NT2/D1 (cell line): ENCODE measurements around the gene STX5.
"Not testable (repeated sequence)": the region's sequence is repeated elsewhere in the genome, so short reads cannot be mapped to it uniquely, and the experiment has no call there.

Experiments
- DNase-seq: peaks from one replicate; pipeline ENCODE4 v3.0.0-alpha.2; 2011; ENCODE audit warnings: low read depth, low spot score
- H3K27me3 ChIP-seq: 2 replicates; pipeline ENCODE4 v1.6.0; 2011; ENCODE audit warnings: mild to moderate bottlenecking; ENCODE audit not compliant: insufficient read length, insufficient read depth
- H3K36me3 ChIP-seq: 2 replicates; pipeline ENCODE4 v1.6.1; 2011; ENCODE audit warnings: mild to moderate bottlenecking, low read length, mixed read lengths; ENCODE audit not compliant: insufficient read depth, insufficient read length
- H3K4me1 ChIP-seq: 2 replicates; pipeline ENCODE4 v1.5.1; 2011; ENCODE audit not compliant: insufficient read depth, insufficient read length
- H3K4me3 ChIP-seq: 2 replicates; pipeline ENCODE4 v1.5.1; 2011; ENCODE audit warnings: low read depth; ENCODE audit not compliant: insufficient read length
- H3K9ac ChIP-seq: 2 replicates; pipeline ENCODE4 v1.6.0; 2011; ENCODE audit warnings: low read depth; ENCODE audit not compliant: insufficient read length
- H3K9me3 ChIP-seq: 2 replicates; pipeline ENCODE4 v1.5.1; 2011; ENCODE audit warnings: mild to moderate bottlenecking, low read length; ENCODE audit not compliant: insufficient read depth
- SUZ12 ChIP-seq: IDR thresholded peaks from 2 replicates; pipeline ENCODE4 v1.6.1; 2011; ENCODE audit not compliant: insufficient read length, insufficient read depth; ENCODE audit errors: extremely low read depth
- YY1 ChIP-seq: IDR thresholded peaks from 2 replicates; pipeline ENCODE4 v1.6.1; 2011; ENCODE audit not compliant: insufficient read length, insufficient read depth
- ZNF274 ChIP-seq: IDR thresholded peaks from 2 replicates; pipeline ENCODE4 v1.6.1; 2011; ENCODE audit warnings: mild to moderate bottlenecking, low read depth, low read length

The STX5 gene

GRCh38 chr11:62843466-62843865 lies 11.6 kb upstream of the STX5 start:
- H3K27me3 ChIP-seq = no peaks in the 10 kb centered on the region
- no peak for DNase-seq
- peaks cover 16% of the 10 kb centered on the region for H3K9me3 ChIP-seq
- H3K4me3 ChIP-seq = no peak overlapping the region
- no peak for TF ChIP-seq YY1
- no peak for TF ChIP-seq ZNF274
- no peak for TF ChIP-seq SUZ12
- peaks cover 3% of the 10 kb centered on the region for H3K36me3 ChIP-seq
- H3K9ac ChIP-seq = no peak overlapping the region
- H3K4me1 ChIP-seq = no peaks in the 10 kb centered on the region

GRCh38 chr11:62842891-62843290 lies 11.0 kb upstream of the STX5 start:
- DNase-seq, H3K27me3 ChIP-seq, H3K36me3 ChIP-seq, H3K4me1 ChIP-seq: not testable (repeated sequence)
- H3K4me3 ChIP-seq = peak overlapping the region; percentile 22
- peaks cover 16% of the 10 kb centered on the region for H3K9me3 ChIP-seq
- H3K9ac ChIP-seq = peak overlapping the region; percentile 88

GRCh38 chr11:62842171-62842741 lies 10.4 kb upstream of the STX5 start:
- no peak for DNase-seq
- peaks cover 4% of the 10 kb centered on the region for H3K4me1 ChIP-seq
- TF ChIP-seq SUZ12 (no peak), YY1 (no peak), ZNF274 (no peak)

DNA sequence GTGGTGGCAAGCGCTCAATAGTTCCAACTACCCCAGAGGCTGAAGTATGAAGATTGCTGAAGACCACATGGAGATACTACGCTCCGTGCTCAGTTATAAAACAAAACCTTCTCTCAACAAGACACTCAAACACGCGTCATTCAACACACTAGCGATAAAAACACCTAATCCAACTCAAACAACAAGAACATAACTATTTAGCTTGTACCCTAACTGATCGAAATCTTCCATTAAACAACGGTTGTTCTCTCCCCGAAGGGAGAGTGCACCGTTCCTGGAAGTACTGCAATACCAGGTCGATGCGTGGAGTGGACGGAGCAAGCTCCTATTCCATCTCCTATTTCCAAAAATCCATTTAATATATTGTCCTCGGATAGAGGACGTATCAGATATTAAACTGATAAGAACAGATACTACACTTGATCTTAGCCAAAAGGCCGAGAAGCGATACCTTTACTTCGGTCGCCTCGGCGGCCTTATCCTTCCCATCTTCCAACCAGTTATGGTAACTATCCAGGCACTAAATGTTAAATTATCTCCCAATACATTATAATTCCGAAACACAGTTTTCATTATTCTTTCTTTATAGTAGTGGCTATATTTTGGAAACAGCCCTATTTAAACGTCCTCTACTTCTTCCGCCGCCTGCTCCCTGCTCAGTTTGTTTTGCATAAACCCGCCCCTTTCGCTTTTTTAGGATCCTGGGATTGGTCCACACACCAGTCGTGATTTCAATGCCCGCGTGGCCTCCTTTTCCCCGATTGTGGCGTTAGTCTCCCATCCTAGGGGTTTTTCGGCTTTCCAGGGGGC lies 9.7 kb upstream of the STX5 start:
- Histone ChIP-seq H3K9me3 (peaks cover 9% of the 10 kb centered on the region), H3K27me3 (no peaks in the 10 kb centered on the region), H3K4me3 (peak overlapping the region; percentile 22), H3K9ac (peak overlapping the region; percentile 88), H3K36me3 (peaks cover 20% of the 10 kb centered on the region), H3K4me1 (peaks cover 4% of the 10 kb centered on the region)
- DNase-seq = peak; percentile 95
- TF ChIP-seq YY1 (no peak), ZNF274 (no peak), SUZ12 (no peak)

More at GRCh38 chr11:62842171-62842741, 10.4 kb upstream of the STX5 start:
- Histone ChIP-seq H3K9me3 (peaks cover 15% of the 10 kb centered on the region), H3K36me3 (peaks cover 14% of the 10 kb centered on the region), H3K27me3 (no peaks in the 10 kb centered on the region), H3K9ac (peak overlapping the region; percentile 88), H3K4me3 (peak overlapping the region; percentile 22)

DNA sequence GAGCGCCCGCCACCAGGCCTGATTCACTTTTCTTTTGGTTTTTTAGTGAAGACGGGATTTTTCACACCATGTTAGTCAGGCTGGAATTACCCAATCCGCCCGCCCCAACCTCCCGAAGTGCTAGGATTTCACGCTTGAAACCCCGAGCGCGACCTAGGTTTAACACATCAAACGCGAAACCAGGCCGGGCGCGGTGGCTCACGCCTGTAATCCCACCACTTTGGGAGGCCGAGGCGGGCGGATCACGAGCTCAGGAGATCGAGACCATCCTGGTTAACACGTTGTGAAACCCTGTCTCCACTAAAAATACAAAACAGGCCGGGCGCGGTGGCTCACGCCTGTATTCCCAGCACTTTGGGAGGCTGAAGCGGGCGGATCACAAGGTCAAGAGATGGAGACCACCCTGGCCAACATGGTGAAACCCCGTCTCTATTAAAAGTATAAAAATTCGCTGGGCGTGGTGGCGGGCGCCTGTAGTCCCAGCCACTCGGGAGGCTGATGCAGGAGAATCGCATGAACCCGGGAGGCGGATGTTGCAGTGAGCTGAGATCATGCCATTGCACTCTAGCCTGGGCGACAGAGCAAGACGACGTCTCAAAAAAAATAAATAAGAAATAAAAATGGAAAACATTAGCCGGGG lies 9.0 kb upstream of the STX5 start:
- DNase-seq, H3K27me3 ChIP-seq: not testable (repeated sequence)
- H3K9ac ChIP-seq = peak overlapping the region; percentile 99

DNA sequence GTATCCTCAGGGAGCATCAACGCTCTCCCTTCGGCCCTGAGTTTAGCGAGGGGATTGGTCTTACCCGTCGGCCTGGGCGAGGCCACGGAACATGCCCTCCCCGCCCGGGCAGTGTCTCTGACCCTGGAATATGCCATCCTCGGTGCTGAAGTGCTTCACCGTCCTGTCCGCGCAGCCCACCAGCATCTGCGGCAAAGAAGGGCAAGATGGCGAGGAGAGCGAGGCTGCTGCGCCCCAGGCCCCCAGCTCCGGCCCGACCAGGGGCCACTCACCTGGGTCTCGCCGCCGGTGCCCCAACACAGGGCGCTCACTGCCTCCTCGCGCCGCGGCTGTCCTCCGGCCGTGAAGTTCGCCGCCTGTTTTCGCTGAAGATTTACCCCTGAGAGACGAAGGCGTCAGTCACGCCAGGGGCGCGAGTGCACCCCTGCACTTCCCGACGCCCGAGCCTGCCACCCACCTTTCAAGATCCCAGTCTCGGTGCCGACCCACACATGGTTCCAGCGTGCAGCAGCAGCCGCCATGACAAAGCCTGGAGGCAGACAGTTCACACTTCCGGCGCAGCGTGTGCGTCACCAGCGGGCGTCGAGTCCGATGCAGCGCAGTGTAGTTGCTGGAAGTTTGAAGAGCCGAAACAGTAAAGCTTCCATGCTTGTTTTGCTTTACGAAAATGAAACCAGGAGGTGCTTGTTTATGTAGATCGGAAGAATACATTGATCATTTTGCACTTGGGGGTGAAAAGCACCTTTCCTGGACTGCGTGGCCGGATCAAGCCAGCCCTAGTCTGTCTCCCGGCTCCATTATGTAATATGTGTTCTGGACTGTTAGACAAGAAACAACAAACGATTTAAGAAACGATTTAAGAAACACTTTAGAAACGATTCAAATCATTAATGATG lies 7.4 kb upstream of the STX5 start, which contains the start of gene WDR74:
Gene WDR74, minus strand, starts transcription at position 541 of the 896 bp plus-strand sequence. Its CDS starts 20 bp downstream, at position 521.
- Histone ChIP-seq H3K4me1 (peaks cover 7% of the 10 kb centered on the region), H3K27me3 (no peaks in the 10 kb centered on the region), H3K9me3 (no peaks in the 10 kb centered on the region), H3K4me3 (peak within 1 kb of the TSS; percentile 98), H3K9ac (peak within 1 kb of the TSS; percentile 99), H3K36me3 (peaks cover 43% of the 10 kb centered on the region)
- peak; percentile 86 for DNase-seq
- TF ChIP-seq YY1 (peak; percentile 93), SUZ12 (no peak)

More for the DNA sequence above, 9.0 kb upstream of the STX5 start:
- not testable (repeated sequence) for H3K4me1 ChIP-seq, H3K9me3 ChIP-seq
- H3K4me3 ChIP-seq = peak overlapping the region; percentile 41
- H3K36me3 ChIP-seq = peaks cover 28% of the 10 kb centered on the region

DNA sequence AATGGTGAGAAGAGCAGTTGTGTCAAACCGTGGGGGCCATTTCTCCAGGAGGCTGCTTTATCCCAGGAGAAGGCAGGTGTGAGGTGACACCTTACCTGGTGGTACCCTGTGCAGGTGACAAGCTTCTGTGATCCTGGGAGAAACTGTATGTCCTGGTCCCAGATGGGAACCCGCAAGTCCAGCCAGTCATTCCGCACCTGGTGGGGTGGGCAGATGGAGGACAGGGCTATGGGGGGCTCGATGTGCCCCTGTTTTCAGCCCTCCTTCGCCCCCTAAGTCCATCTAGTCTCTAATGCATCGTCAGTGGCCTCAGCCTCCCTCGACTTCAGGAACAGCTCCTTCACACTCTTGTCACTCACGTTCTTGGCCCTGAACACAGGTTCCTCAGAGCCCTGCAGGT lies 3.5 kb upstream of the STX5 start:
- TF ChIP-seq ZNF274 (no peak), SUZ12 (no peak), YY1 (no peak)
- H3K36me3 ChIP-seq = peaks cover 64% of the 10 kb centered on the region
- no peak overlapping the region for H3K4me3 ChIP-seq
- H3K9me3 ChIP-seq = no peaks in the 10 kb centered on the region
- peaks cover 7% of the 10 kb centered on the region for H3K4me1 ChIP-seq
- no peaks in the 10 kb centered on the region for H3K27me3 ChIP-seq
- no peak for DNase-seq
- no peak overlapping the region for H3K9ac ChIP-seq
